Neural crest cell (in vitro differentiated cells): ENCODE data around the gene VSIG10L. TPM values are rescaled to one million over a fixed set of nuclear protein-coding genes. Genes with fewer than 3 reads are reported as not detected.
A peak's percentile ranks its signal among the peaks of the same experiment; 100 is the strongest.

ENCODE experiments used
- DNase-seq: peaks from one replicate; pipeline ENCODE4 v3.0.0; 2021; ENCODE audit warnings: low read depth, mixed read lengths, low spot score
- H3K27ac Mint-ChIP-seq: one replicate; pipeline ENCODE4 v1.8.0; 2021; ENCODE audit warnings: mild to moderate bottlenecking, mixed read lengths; ENCODE audit not compliant: unreplicated experiment
- H3K27me3 Mint-ChIP-seq: 2 replicates; pipeline ENCODE4 v1.8.0; 2021; ENCODE audit warnings: low read depth, mild to moderate bottlenecking, mixed read lengths
- H3K36me3 Mint-ChIP-seq: 2 replicates; pipeline ENCODE4 v1.8.0; 2021; ENCODE audit warnings: low read depth, mild to moderate bottlenecking, mixed read lengths
- H3K4me1 Mint-ChIP-seq: 2 replicates; pipeline ENCODE4 v1.8.0; 2021; ENCODE audit warnings: mixed read lengths
- H3K4me3 Mint-ChIP-seq: one replicate; pipeline ENCODE4 v1.8.0; 2021; ENCODE audit warnings: mild to moderate bottlenecking, mixed read lengths
- H3K9me3 Mint-ChIP-seq: 2 replicates; pipeline ENCODE4 v1.8.0; 2021; ENCODE audit warnings: mixed read lengths
- CTCF ChIP-seq: fragments of 200-600 bp; sonication (generic); conservative IDR thresholded peaks from 2 replicates; pipeline ENCODE4 v1.5.0; 2021; ENCODE audit warnings: antibody characterized with exemption, mild to moderate bottlenecking
- total RNA-seq: library from RNA; stranded (reverse); gene quantifications from 2 replicates; pipeline ENCODE4 v1.2.1, GENCODE V29; 2021

Gene VSIG10L
- total RNA-seq, 1 donor from 2014 or later = 3.1 TPM

DNA sequence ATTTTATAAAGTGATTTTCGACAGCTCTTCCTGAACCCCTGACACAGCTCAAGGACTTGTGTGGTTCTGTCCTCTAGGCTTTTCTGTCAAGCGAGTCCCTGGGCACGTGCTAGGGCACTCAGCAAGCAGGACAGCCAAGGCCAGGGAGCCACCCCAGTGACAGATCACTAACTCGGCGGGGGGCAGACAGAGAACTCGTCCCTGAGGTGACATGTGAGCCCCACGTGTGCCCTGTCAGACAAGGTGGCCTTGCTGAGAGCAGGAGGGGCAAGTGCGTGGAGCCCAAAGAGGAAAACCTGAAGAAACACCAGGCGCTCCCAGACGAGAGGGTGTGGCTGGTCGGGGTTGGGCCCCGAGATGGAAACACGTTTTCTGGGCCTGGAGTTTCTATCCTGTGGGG, 19.3 kb upstream of the VSIG10L start:
- no peak overlapping the region for H3K27ac Mint-ChIP-seq
- DNase-seq = no peak
- H3K4me1 Mint-ChIP-seq = peaks cover 35% of the 10 kb centered on the region

GRCh38 chr19:51359294-51359693, 17.4 kb upstream of the VSIG10L start:
- no peak for DNase-seq
- Mint-ChIP-seq H3K4me1 (peaks cover 33% of the 10 kb centered on the region), H3K9me3 (no peaks in the 10 kb centered on the region), H3K27me3 (no peaks in the 10 kb centered on the region), H3K36me3 (no peaks in the 10 kb centered on the region), H3K4me3 (no peak overlapping the region), H3K27ac (no peak overlapping the region)
- TF ChIP-seq CTCF = no peak

More for the DNA sequence above, 19.3 kb upstream of the VSIG10L start:
- no peak for TF ChIP-seq CTCF
- Mint-ChIP-seq H3K4me3 (no peak overlapping the region), H3K27me3 (no peaks in the 10 kb centered on the region), H3K36me3 (no peaks in the 10 kb centered on the region), H3K9me3 (no peaks in the 10 kb centered on the region)

DNA sequence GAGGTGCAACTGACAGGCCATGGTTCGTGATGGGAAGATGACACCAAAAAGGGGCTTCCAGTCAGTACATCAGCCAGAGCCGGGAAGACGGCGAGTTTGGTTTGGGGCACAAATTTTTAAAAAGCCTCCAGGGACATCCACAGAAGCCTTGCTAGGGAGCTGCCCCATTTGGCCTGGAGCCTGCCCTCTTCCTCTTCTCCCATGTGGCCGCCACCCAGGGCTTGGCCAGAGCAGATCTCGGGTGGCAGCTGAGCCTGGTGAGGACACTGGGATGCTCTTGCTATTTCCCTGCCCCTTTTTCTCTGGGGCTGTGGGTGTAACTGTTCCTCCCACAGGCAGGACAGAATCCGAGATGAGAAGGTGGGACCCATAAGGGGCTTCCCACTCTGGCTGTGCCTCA, 16.0 kb upstream of the VSIG10L start:
- no peaks in the 10 kb centered on the region for H3K27me3 Mint-ChIP-seq
- no peaks in the 10 kb centered on the region for H3K9me3 Mint-ChIP-seq
- no peak for TF ChIP-seq CTCF
- H3K4me3 Mint-ChIP-seq = no peak overlapping the region
- no peak overlapping the region for H3K27ac Mint-ChIP-seq
- no peaks in the 10 kb centered on the region for H3K36me3 Mint-ChIP-seq
- H3K4me1 Mint-ChIP-seq = peaks cover 26% of the 10 kb centered on the region
- DNase-seq = no peak

GRCh38 chr19:51356159-51356801, 14.3 kb upstream of the VSIG10L start:
- Mint-ChIP-seq H3K27me3 (no peaks in the 10 kb centered on the region), H3K4me3 (no peak overlapping the region), H3K4me1 (peaks cover 22% of the 10 kb centered on the region), H3K27ac (no peak overlapping the region), H3K9me3 (no peaks in the 10 kb centered on the region), H3K36me3 (peaks cover 3% of the 10 kb centered on the region)
- TF ChIP-seq CTCF = no peak
- no peak for DNase-seq

GRCh38 chr19:51354742-51355148, 12.8 kb upstream of the VSIG10L start:
- peak overlapping the region; percentile 23 for H3K27ac Mint-ChIP-seq
- peak; percentile 67 for DNase-seq
- no peak for TF ChIP-seq CTCF
- peak overlapping the region; percentile 50 for H3K4me3 Mint-ChIP-seq
- peaks cover 3% of the 10 kb centered on the region for H3K36me3 Mint-ChIP-seq
- no peaks in the 10 kb centered on the region for H3K27me3 Mint-ChIP-seq
- no peaks in the 10 kb centered on the region for H3K9me3 Mint-ChIP-seq
- H3K4me1 Mint-ChIP-seq = peaks cover 22% of the 10 kb centered on the region
